ENCODE measurements around the gene PSMG3.

- TF ChIP-seq ISL1 (CRISPR knock-in tag; IDR thresholded peaks at IDR 0.05), result no peak
- TF ChIP-seq OSR1 (CRISPR knock-in tag; IDR thresholded peaks at IDR 0.05), result no peak
- no peak for TF ChIP-seq ESRRG (CRISPR knock-in tag; IDR thresholded peaks at IDR 0.05)
- no peak for TF ChIP-seq POU6F1 (CRISPR knock-in tag; IDR thresholded peaks at IDR 0.05; ENCODE audit: borderline replicate concordance, low read depth)
- TF ChIP-seq ZFP30 (CRISPR knock-in tag; IDR thresholded peaks at IDR 0.05), result no peak
- no peak for TF ChIP-seq BACH2 (CRISPR knock-in tag; IDR thresholded peaks at IDR 0.05; ENCODE audit: borderline replicate concordance)
- TF ChIP-seq, protein P1, sequence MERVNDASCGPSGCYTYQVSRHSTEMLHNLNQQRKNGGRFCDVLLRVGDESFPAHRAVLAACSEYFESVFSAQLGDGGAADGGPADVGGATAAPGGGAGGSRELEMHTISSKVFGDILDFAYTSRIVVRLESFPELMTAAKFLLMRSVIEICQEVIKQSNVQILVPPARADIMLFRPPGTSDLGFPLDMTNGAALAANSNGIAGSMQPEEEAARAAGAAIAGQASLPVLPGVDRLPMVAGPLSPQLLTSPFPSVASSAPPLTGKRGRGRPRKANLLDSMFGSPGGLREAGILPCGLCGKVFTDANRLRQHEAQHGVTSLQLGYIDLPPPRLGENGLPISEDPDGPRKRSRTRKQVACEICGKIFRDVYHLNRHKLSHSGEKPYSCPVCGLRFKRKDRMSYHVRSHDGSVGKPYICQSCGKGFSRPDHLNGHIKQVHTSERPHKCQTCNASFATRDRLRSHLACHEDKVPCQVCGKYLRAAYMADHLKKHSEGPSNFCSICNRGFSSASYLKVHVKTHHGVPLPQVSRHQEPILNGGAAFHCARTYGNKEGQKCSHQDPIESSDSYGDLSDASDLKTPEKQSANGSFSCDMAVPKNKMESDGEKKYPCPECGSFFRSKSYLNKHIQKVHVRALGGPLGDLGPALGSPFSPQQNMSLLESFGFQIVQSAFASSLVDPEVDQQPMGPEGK (CRISPR knock-in tag; IDR thresholded peaks at IDR 0.05; ENCODE audit: borderline replicate concordance), result no peak
- TF ChIP-seq ZNF8 (CRISPR knock-in tag; IDR thresholded peaks at IDR 0.05), result no peak
- TF ChIP-seq TSHZ2 (CRISPR knock-in tag; IDR thresholded peaks at IDR 0.05), result no peak
These were observed 33.4 kb downstream of the PSMG3 start for GRCh38 chr7:1536455-1536742.

All from SK-N-SH treated with all-trans-retinoic acid at 6 μM for 48 hours (cell line).